Muscle of arm (tissue), 12 donors: Measurements from ENCODE around the gene BIN1. TPM values are rescaled to one million over a fixed set of nuclear protein-coding genes. Genes with fewer than 3 reads are reported as not detected.

Experiments used
- DNase-seq: peaks from one replicate; pipeline ENCODE4 v3.0.0-alpha.2; 2013
- polyA plus RNA-seq, 12 donors: library from polyadenylated mRNA; unstranded; fragments of 120-200 nt; gene quantifications; one replicate each; pipeline ENCODE4 v1.2.1, GENCODE V29; 2013; ENCODE audit not compliant: insufficient read length in 12 of 12

Gene BIN1
- polyA plus RNA-seq, 12 donors, result 376 to 1,688 (median 716) TPM

GRCh38 chr2:127092901-127093516 is 13.9 kb downstream of the BIN1 start:
- no peak for DNase-seq

GRCh38 chr2:127092306-127092705 is 14.6 kb downstream of the BIN1 start:
- DNase-seq, result no peak

GRCh38 chr2:127091886-127092285 is 15.1 kb downstream of the BIN1 start:
- DNase-seq, result no peak

GRCh38 chr2:127091148-127091547 is 15.8 kb downstream of the BIN1 start:
- no peak for DNase-seq

- DNase-seq, result no peak
These were observed 16.5 kb downstream of the BIN1 start for GRCh38 chr2:127090281-127091120.

- DNase-seq, result no peak
These were observed 17.3 kb downstream of the BIN1 start for GRCh38 chr2:127089478-127090235.

- DNase-seq, result no peak
These were observed 18.2 kb downstream of the BIN1 start for GRCh38 chr2:127088706-127089105.

GRCh38 chr2:127087791-127088495 is 19.0 kb downstream of the BIN1 start:
- no peak for DNase-seq

- DNase-seq, result peak; percentile 84
These were observed 19.8 kb downstream of the BIN1 start for GRCh38 chr2:127086990-127087790.

GRCh38 chr2:127085317-127085681 is 21.7 kb downstream of the BIN1 start:
- DNase-seq, result no peak

GRCh38 chr2:127084611-127085316 is 22.2 kb downstream of the BIN1 start:
- DNase-seq, result no peak

GRCh38 chr2:127083819-127084503 is 23.0 kb downstream of the BIN1 start:
- DNase-seq, result peak; percentile 77

- no peak for DNase-seq
These were observed 24.0 kb downstream of the BIN1 start for GRCh38 chr2:127082974-127083373.

- no peak for DNase-seq
These were observed 24.9 kb downstream of the BIN1 start for GRCh38 chr2:127081826-127082633.

GRCh38 chr2:127080938-127081755 is 25.8 kb downstream of the BIN1 start:
- DNase-seq, result no peak

GRCh38 chr2:127080226-127080937 is 26.6 kb downstream of the BIN1 start:
- no peak for DNase-seq

GRCh38 chr2:127079358-127079920 is 27.5 kb downstream of the BIN1 start:
- DNase-seq, result no peak
